ENCODE measurements around the gene PAQR6. TPM values are rescaled to one million over a fixed set of nuclear protein-coding genes. Genes with fewer than 3 reads are reported as not detected.

Gene PAQR6
- total and polyA plus RNA-seq, 8 donors, result 0.51 to 5.6 (median 0.88) TPM

DNA sequence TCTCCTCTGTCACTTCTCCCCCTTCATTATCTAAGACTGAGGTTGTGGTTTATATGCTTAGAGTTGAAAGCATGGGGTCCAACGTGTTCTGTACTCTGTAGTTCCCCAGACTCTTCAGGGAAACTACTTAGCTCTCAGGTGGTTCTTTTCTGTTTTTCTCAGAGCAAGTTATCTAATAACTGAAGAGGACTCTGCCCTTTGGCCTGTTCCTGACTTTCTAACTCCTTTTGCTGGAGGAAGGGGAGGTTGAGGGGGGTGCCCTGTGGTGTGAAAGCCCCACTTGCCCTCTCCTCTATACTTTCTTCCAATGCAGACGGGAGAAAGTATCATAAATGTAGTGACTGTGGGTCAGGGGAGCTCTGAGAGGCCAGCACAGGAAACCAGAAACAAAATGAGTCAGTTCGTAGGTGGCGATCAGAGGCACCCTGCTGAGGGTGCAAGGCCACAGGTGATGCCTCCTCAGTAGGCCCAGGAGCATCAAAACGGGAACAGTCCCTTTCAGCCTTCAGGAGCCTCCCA, 49.0 kb downstream of the PAQR6 start:
- WGBS, 2 donors, result 64 to 68% methylated on average over 5 of the region's 5 CpGs
- intact Hi-C loops (cut with DNase I), result no loop called here
- H3K27ac ChIP-seq, result no peak overlapping the region
- DNase-seq (no peak), FAIRE-seq (no peak), ATAC-seq (no peak)
- H3K4me1 ChIP-seq, result peaks cover 5 to 11% (median 7%) of the 10 kb centered on the region in 3 donors
- H3K9me3 ChIP-seq, result no peaks in the 10 kb centered on the region
- H3K27me3 ChIP-seq, result no peaks in the 10 kb centered on the region
- no peak overlapping the region for H3K4me3 ChIP-seq
- no peak for TF ChIP-seq CTCF (IDR thresholded peaks at IDR 0.05)
- no peaks in the 10 kb centered on the region for H3K36me3 ChIP-seq

GRCh38 chr1:156196445-156196844, 51.4 kb downstream of the PAQR6 start:
- ATAC-seq, result no peak
- H3K9me3 ChIP-seq, result no peaks in the 10 kb centered on the region
- no peaks in the 10 kb centered on the region for H3K36me3 ChIP-seq
- H3K4me1 ChIP-seq, result peaks cover 5 to 11% (median 7%) of the 10 kb centered on the region in 3 donors
- DNase-seq, result no peak
- TF ChIP-seq CTCF (IDR thresholded peaks at IDR 0.05), result no peak
- no peak overlapping the region for H3K27ac ChIP-seq
- H3K4me3 ChIP-seq, result no peak overlapping the region
- FAIRE-seq, result no peak
- WGBS, 2 donors, result 50 to 60% methylated on average over 2 of the region's 2 CpGs
- no peaks in the 10 kb centered on the region for H3K27me3 ChIP-seq
- intact Hi-C loops (cut with DNase I), result no loop called here

DNA sequence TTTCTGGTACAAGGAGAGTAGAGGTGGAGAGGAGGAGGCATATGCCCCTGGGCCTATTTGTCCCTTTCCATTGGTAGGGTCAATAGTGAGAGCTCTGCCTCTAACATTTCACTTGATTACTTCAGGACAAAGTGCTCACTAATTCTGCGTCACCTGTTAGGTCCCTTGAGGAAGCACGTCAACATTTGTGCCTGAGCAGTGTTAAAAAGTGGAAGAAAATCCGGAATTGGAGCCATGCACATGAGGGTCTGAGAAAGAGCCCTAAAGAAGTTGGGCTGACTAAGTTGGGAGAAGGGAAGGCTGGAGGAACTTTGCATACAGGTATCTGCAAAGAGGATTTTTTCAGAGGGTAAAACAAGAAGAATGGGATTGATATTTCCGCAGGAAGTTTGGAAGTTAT, 52.0 kb downstream of the PAQR6 start:
- TF ChIP-seq CTCF (IDR thresholded peaks at IDR 0.05), result no peak
- Histone ChIP-seq H3K4me3 (no peak overlapping the region), H3K27me3 (no peaks in the 10 kb centered on the region), H3K36me3 (no peaks in the 10 kb centered on the region), H3K4me1 (peaks cover 5 to 11% (median 7%) of the 10 kb centered on the region in 3 donors), H3K9me3 (no peaks in the 10 kb centered on the region), H3K27ac (no peak overlapping the region)
- no peak for DNase-seq
- ATAC-seq, result no peak
- intact Hi-C loops (cut with DNase I), result no loop called here
- WGBS, 2 donors, result 59 to 63% methylated on average over 4 of the region's 4 CpGs
- no peak for FAIRE-seq

- ATAC-seq (no peak), FAIRE-seq (no peak), DNase-seq (no peak)
- Histone ChIP-seq H3K36me3 (no peaks in the 10 kb centered on the region), H3K9me3 (no peaks in the 10 kb centered on the region), H3K4me1 (peaks cover 5 to 11% (median 7%) of the 10 kb centered on the region in 3 donors), H3K27me3 (no peaks in the 10 kb centered on the region), H3K4me3 (peak overlapping the region; percentile 72 to 90 (median 81)), H3K27ac (peak overlapping the region in 3 of 4 donors; percentile 16 to 71 (median 36))
- intact Hi-C loops (cut with DNase I), result no loop called here
- 11% methylated on average over 14 of the region's 14 CpGs for WGBS, 2 donors
- TF ChIP-seq CTCF (IDR thresholded peaks at IDR 0.05), result no peak
Measured at GRCh38 chr1:156194300-156194652, 53.6 kb downstream of the PAQR6 start.

DNA sequence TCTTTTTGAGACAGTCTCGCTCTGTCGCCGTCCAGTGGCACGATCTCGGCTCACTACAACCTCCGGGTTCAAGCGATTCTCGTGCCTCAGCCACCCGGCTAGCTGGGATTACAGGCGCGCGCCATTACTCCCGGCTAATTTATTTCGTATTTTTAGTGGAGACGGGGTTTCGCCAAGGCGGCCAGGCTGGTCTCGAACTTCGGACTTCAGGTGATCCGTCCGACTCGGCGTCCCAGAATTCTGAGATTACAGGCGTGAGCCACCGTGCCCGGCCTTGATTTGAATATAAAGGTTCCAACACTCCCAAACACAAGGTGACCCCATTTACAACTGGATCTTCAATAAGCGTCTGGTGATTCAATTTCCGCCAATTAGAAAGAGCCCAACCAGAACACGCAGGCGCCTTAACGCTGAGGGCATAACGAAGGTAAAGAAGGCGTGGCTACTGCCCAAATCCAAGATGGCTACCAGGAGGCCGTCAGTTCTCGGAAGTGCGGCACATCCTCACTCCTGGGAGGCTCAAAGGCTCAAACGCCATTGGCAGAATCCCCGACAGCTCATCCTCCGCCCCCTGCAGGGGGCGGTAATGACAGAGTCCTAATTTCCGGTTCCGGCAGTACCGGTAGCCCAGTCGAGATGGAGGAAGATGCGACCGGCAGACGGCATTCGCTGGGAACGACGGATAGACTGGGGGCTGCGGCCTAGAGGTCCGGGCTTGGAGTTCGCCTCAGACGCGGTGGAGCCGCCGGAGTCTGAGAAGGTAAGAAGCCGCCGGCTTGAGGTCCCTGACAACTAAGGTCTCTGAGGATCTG, 54.2 kb downstream of the PAQR6 start, which contains the start of gene SLC25A44:
Gene SLC25A44, plus strand, starts transcription at position 617 of the 812 bp plus-strand sequence. CDS start 5,744 bp downstream, outside the sequence.
- ATAC-seq (peak; percentile 98 to 100 (median 99)), FAIRE-seq (peak; percentile 96), DNase-seq (peak; percentile 89 to 99 (median 94))
- peak within 1 kb of the TSS; percentile 72 to 90 (median 81) for H3K4me3 ChIP-seq
- no peaks in the 10 kb centered on the region for H3K9me3 ChIP-seq
- peak within 1 kb of the TSS; percentile 35 to 76 (median 66) for H3K27ac ChIP-seq
- no peaks in the 10 kb centered on the region for H3K27me3 ChIP-seq
- TF ChIP-seq CTCF (IDR thresholded peaks at IDR 0.05), result peak; percentile 19 to 81 (median 56)
- WGBS, 2 donors, result 4 to 5% methylated on average over 59 of the region's 59 CpGs
- peaks cover 5 to 11% (median 7%) of the 10 kb centered on the region in 3 donors for H3K4me1 ChIP-seq
- intact Hi-C loops (cut with DNase I), result no loop called here
- no peaks in the 10 kb centered on the region for H3K36me3 ChIP-seq

All from pancreas (tissue), 10 donors.